IPS-18a (cell line): Measurements from ENCODE around the gene DNAI1.

ENCODE experiments used
- H3K27ac ChIP-seq: one replicate; pipeline ENCODE4 v1.5.1; 2013; ENCODE audit warnings: low read length
- H3K27me3 ChIP-seq: one replicate; pipeline ENCODE4 v1.6.1; 2013; ENCODE audit warnings: mild to moderate bottlenecking, low read length; ENCODE audit not compliant: control insufficient read depth, insufficient read depth
- H3K36me3 ChIP-seq: one replicate; pipeline ENCODE4 v1.6.1; 2013; ENCODE audit warnings: low read depth, low read length; ENCODE audit not compliant: control insufficient read depth
- H3K4me1 ChIP-seq: one replicate; pipeline ENCODE4 v1.6.1; 2013; ENCODE audit warnings: low read depth, low read length; ENCODE audit not compliant: control insufficient read depth
- H3K4me3 ChIP-seq: one replicate; pipeline ENCODE4 v1.5.1; 2013; ENCODE audit warnings: low read length
- H3K9ac ChIP-seq: one replicate; pipeline ENCODE4 v1.6.1; 2013; ENCODE audit warnings: mild to moderate bottlenecking, low read length, moderate library complexity
- H3K9me3 ChIP-seq: one replicate; pipeline ENCODE4 v1.6.1; 2013; ENCODE audit warnings: low read depth, low read length; ENCODE audit not compliant: control insufficient read depth

The DNAI1 gene

GRCh38 chr9:34492051-34492450 lies 33.4 kb downstream of the DNAI1 start:
- no peaks in the 10 kb centered on the region for H3K27me3 ChIP-seq
- no peaks in the 10 kb centered on the region for H3K4me1 ChIP-seq
- H3K27ac ChIP-seq = no peak overlapping the region
- H3K4me3 ChIP-seq = no peak overlapping the region
- no peaks in the 10 kb centered on the region for H3K9me3 ChIP-seq
- no peak overlapping the region for H3K9ac ChIP-seq
- no peaks in the 10 kb centered on the region for H3K36me3 ChIP-seq

- H3K27me3 ChIP-seq = no peaks in the 10 kb centered on the region
- no peak overlapping the region for H3K9ac ChIP-seq
- no peaks in the 10 kb centered on the region for H3K9me3 ChIP-seq
- no peaks in the 10 kb centered on the region for H3K4me1 ChIP-seq
- H3K36me3 ChIP-seq = no peaks in the 10 kb centered on the region
- H3K4me3 ChIP-seq = no peak overlapping the region
- H3K27ac ChIP-seq = no peak overlapping the region
Observed at GRCh38 chr9:34493972-34494535, 35.4 kb downstream of the DNAI1 start.

- Histone ChIP-seq H3K4me3 (no peak overlapping the region), H3K36me3 (no peaks in the 10 kb centered on the region), H3K4me1 (no peaks in the 10 kb centered on the region), H3K9me3 (no peaks in the 10 kb centered on the region), H3K27ac (no peak overlapping the region), H3K27me3 (no peaks in the 10 kb centered on the region), H3K9ac (no peak overlapping the region)
Observed at GRCh38 chr9:34496149-34496712, 37.6 kb downstream of the DNAI1 start.

GRCh38 chr9:34498553-34498952 lies 39.9 kb downstream of the DNAI1 start:
- Histone ChIP-seq H3K4me3 (no peak overlapping the region), H3K4me1 (no peaks in the 10 kb centered on the region), H3K9me3 (no peaks in the 10 kb centered on the region), H3K36me3 (no peaks in the 10 kb centered on the region), H3K9ac (no peak overlapping the region), H3K27me3 (no peaks in the 10 kb centered on the region), H3K27ac (no peak overlapping the region)

GRCh38 chr9:34499076-34499475 lies 40.5 kb downstream of the DNAI1 start:
- Histone ChIP-seq H3K4me1 (no peaks in the 10 kb centered on the region), H3K9me3 (no peaks in the 10 kb centered on the region), H3K27ac (no peak overlapping the region), H3K9ac (no peak overlapping the region), H3K27me3 (no peaks in the 10 kb centered on the region), H3K4me3 (no peak overlapping the region), H3K36me3 (no peaks in the 10 kb centered on the region)

- no peaks in the 10 kb centered on the region for H3K36me3 ChIP-seq
- H3K27me3 ChIP-seq = no peaks in the 10 kb centered on the region
- H3K27ac ChIP-seq = no peak overlapping the region
- no peaks in the 10 kb centered on the region for H3K4me1 ChIP-seq
- no peak overlapping the region for H3K4me3 ChIP-seq
- H3K9ac ChIP-seq = no peak overlapping the region
- H3K9me3 ChIP-seq = no peaks in the 10 kb centered on the region
Observed at GRCh38 chr9:34500623-34501267, 42.1 kb downstream of the DNAI1 start.

- no peaks in the 10 kb centered on the region for H3K9me3 ChIP-seq
- no peak overlapping the region for H3K4me3 ChIP-seq
- H3K9ac ChIP-seq = no peak overlapping the region
- H3K4me1 ChIP-seq = no peaks in the 10 kb centered on the region
- H3K27ac ChIP-seq = no peak overlapping the region
- no peaks in the 10 kb centered on the region for H3K27me3 ChIP-seq
- no peaks in the 10 kb centered on the region for H3K36me3 ChIP-seq
Observed at GRCh38 chr9:34501372-34501771, 42.8 kb downstream of the DNAI1 start.

GRCh38 chr9:34501889-34502425 lies 43.4 kb downstream of the DNAI1 start:
- no peaks in the 10 kb centered on the region for H3K27me3 ChIP-seq
- no peaks in the 10 kb centered on the region for H3K4me1 ChIP-seq
- H3K27ac ChIP-seq = no peak overlapping the region
- no peaks in the 10 kb centered on the region for H3K36me3 ChIP-seq
- no peaks in the 10 kb centered on the region for H3K9me3 ChIP-seq
- no peak overlapping the region for H3K9ac ChIP-seq
- no peak overlapping the region for H3K4me3 ChIP-seq

GRCh38 chr9:34502471-34502870 lies 43.9 kb downstream of the DNAI1 start:
- Histone ChIP-seq H3K9me3 (no peaks in the 10 kb centered on the region), H3K4me3 (no peak overlapping the region), H3K36me3 (no peaks in the 10 kb centered on the region), H3K9ac (no peak overlapping the region), H3K27me3 (no peaks in the 10 kb centered on the region), H3K4me1 (no peaks in the 10 kb centered on the region), H3K27ac (no peak overlapping the region)

GRCh38 chr9:34502891-34503290 lies 44.3 kb downstream of the DNAI1 start:
- Histone ChIP-seq H3K9ac (no peak overlapping the region), H3K4me3 (no peak overlapping the region), H3K27me3 (no peaks in the 10 kb centered on the region)

GRCh38 chr9:34503406-34503805 lies 44.8 kb downstream of the DNAI1 start:
- Histone ChIP-seq H3K4me3 (no peak overlapping the region), H3K4me1 (no peaks in the 10 kb centered on the region), H3K9me3 (no peaks in the 10 kb centered on the region), H3K27me3 (no peaks in the 10 kb centered on the region), H3K36me3 (no peaks in the 10 kb centered on the region), H3K9ac (no peak overlapping the region), H3K27ac (no peak overlapping the region)

More at GRCh38 chr9:34502891-34503290, 44.3 kb downstream of the DNAI1 start:
- Histone ChIP-seq H3K36me3 (no peaks in the 10 kb centered on the region), H3K9me3 (no peaks in the 10 kb centered on the region), H3K27ac (no peak overlapping the region), H3K4me1 (no peaks in the 10 kb centered on the region)
